Endothelial cell of umbilical vein (primary cell): ENCODE results near the gene TIMM8A. TPM values are rescaled to one million over a fixed set of nuclear protein-coding genes. Genes with fewer than 3 reads are reported as not detected.

Experiments
- Bru-seq: library from RNA; stranded (reverse); fragments of 400-500 nt; gene quantifications from one replicate; lab custom pipeline; 2021; lab: Mats Ljungman, UMichigan
- BruChase-seq, 2 experiments: library from RNA; stranded (reverse); fragments of 400-500 nt; gene quantifications; one replicate each; lab custom pipeline; 2021; lab: Mats Ljungman, UMichigan
- BruUV-seq: library from RNA; stranded (reverse); fragments of 400-500 nt; replicated peaks from 2 replicates; lab custom pipeline; 2021; lab: Mats Ljungman, UMichigan
- CTCF ChIA-PET: fragments of 300-600, 350-600 bp; sonication (Branson Sonifier 250); formaldehyde crosslinking; loops from one replicate; lab custom pipeline; 2021; ENCODE audit warnings: antibody characterized with exemption, inconsistent platforms; lab: Charles Lee
- POLR2A ChIA-PET: fragments of 300-600, 350-600 bp; sonication (Branson Sonifier 250); formaldehyde crosslinking; loops from one replicate; lab custom pipeline; 2021; ENCODE audit warnings: antibody characterized with exemption, inconsistent platforms; lab: Charles Lee
- DNase-seq: peaks from one replicate; pipeline ENCODE4 v3.0.0-alpha.2; 2011; ENCODE audit warnings: low read depth, low spot score
- FAIRE-seq: peaks from 2 replicates; lab custom pipeline; 2011; peaks lifted over from hg19 to GRCh38; lab: Jason Lieb, UNC
- H2AFZ ChIP-seq: 2 replicates; pipeline ENCODE4 v1.6.0; 2012; ENCODE audit warnings: low read depth, low read length, control low read depth, inconsistent platforms
- H3K27ac ChIP-seq: 2 replicates; pipeline ENCODE4 v1.5.1; 2011; ENCODE audit warnings: low read depth, mild to moderate bottlenecking, control low read depth, low read length, moderate library complexity; ENCODE audit not compliant: insufficient read depth
- H3K27me3 ChIP-seq, 2 experiments: 2 replicates each; pipeline versions ENCODE4 v1.6.0 to v1.6.1; 2011; ENCODE audit warnings: low read length in 2 of 2, mixed read lengths in 1 of 2; ENCODE audit not compliant: control insufficient read depth in 2 of 2, insufficient read depth in 2 of 2
- H3K36me3 ChIP-seq, 2 experiments: 2 replicates in 1 of 2; 3 replicates in 1 of 2; pipeline ENCODE4 v1.5.1; 2011; ENCODE audit warnings: low read length in 2 of 2, mild to moderate bottlenecking in 1 of 2, moderate library complexity in 1 of 2; ENCODE audit not compliant: control insufficient read depth in 2 of 2, insufficient read depth in 2 of 2; ENCODE audit errors: extremely low read depth in 1 of 2
- H3K4me1 ChIP-seq: 3 replicates; pipeline ENCODE4 v1.5.1; 2011; ENCODE audit warnings: mild to moderate bottlenecking, low read length; ENCODE audit not compliant: control insufficient read depth, insufficient read depth; ENCODE audit errors: extremely low read depth
- H3K4me2 ChIP-seq: 2 replicates; pipeline ENCODE4 v1.6.1; 2011; ENCODE audit warnings: low read length, control low read depth, mixed read lengths; ENCODE audit not compliant: insufficient read depth
- H3K4me3 ChIP-seq, 3 experiments: fragments of 200-600 bp in 1 of 3; sonication (generic), shearing (Covaris generic) in 1 of 3; replicated peaks in 1 of 3; 2 replicates each; pipeline ENCODE4 v1.5.1; 2011 to 2016; ENCODE audit warnings: control low read depth in 3 of 3, low read length in 3 of 3, mild to moderate bottlenecking in 2 of 3, inconsistent platforms in 1 of 3, low read depth in 1 of 3, moderate library complexity in 1 of 3; ENCODE audit not compliant: insufficient read depth in 1 of 3
- H3K79me2 ChIP-seq: 2 replicates; pipeline ENCODE4 v1.6.0; 2012; ENCODE audit warnings: low read length, inconsistent platforms; ENCODE audit not compliant: control insufficient read depth, insufficient read depth
- H3K9ac ChIP-seq: replicated peaks from 2 replicates; pipeline ENCODE3; 2011; ENCODE audit warnings: low read length, control low read depth; ENCODE audit not compliant: insufficient read depth; ENCODE audit errors: extremely low read depth
- H3K9me1 ChIP-seq: replicated peaks from 3 replicates; pipeline ENCODE4 v1.6.0; 2011; ENCODE audit warnings: mild to moderate bottlenecking, low read length; ENCODE audit not compliant: control insufficient read depth, insufficient read depth; ENCODE audit errors: extremely low read depth
- H3K9me3 ChIP-seq: replicated peaks from 2 replicates; pipeline ENCODE4 v1.5.1; 2012; ENCODE audit warnings: low read length, inconsistent platforms; ENCODE audit not compliant: control insufficient read depth, insufficient read depth
- H4K20me1 ChIP-seq: replicated peaks from 2 replicates; pipeline ENCODE3; 2011; ENCODE audit warnings: mild to moderate bottlenecking, low read length; ENCODE audit not compliant: control insufficient read depth, insufficient read depth; ENCODE audit errors: extremely low read depth
- CTCF ChIP-seq, 2 donors: IDR thresholded peaks; 1 replicate in 1 of 2; 2 replicates in 1 of 2; pipeline ENCODE4 v1.5.1; 2011; ENCODE audit warnings: low read length in 2 of 2, mild to moderate bottlenecking in 2 of 2, moderate library complexity in 2 of 2, control low read depth in 1 of 2, inconsistent platforms in 1 of 2, low read depth in 1 of 2; ENCODE audit not compliant: insufficient read depth in 1 of 2; ENCODE audit errors: extremely low read depth in 1 of 2
- MAX ChIP-seq: IDR thresholded peaks from 2 replicates; pipeline ENCODE4 v1.6.1; 2011; ENCODE audit not compliant: insufficient read depth, insufficient read length
- MYC ChIP-seq: IDR thresholded peaks from one replicate; pipeline ENCODE4 v1.6.1; 2011; ENCODE audit warnings: mild to moderate bottlenecking, low read depth, low read length
- POLR2A ChIP-seq: IDR thresholded peaks from 2 replicates; pipeline ENCODE4 v1.6.1; 2012; ENCODE audit warnings: low read depth, mild to moderate bottlenecking, control low read depth, low read length
- POLR2AphosphoS5 ChIP-seq: IDR thresholded peaks from 2 replicates; pipeline ENCODE4 v1.6.1; 2012; ENCODE audit warnings: low read depth, mild to moderate bottlenecking, control low read depth, low read length, moderate library complexity; ENCODE audit not compliant: insufficient read depth
- dilution Hi-C: fragments of 300-500 bp; cut with MboI; formaldehyde crosslinking; loops from one replicate; pipeline ENCODE4 v1.15.0; 2019; ENCODE audit warnings: low sequenced_read_pairs; ENCODE audit not compliant: extremely low pct_ligation_motif_present
- intact Hi-C: fragments of 100-400 bp; cut with micrococcal nuclease; formaldehyde crosslinking; loops from one replicate; pipeline ENCODE4 v1.10.0; 2022
- long read RNA-seq: library from polyadenylated mRNA; stranded (forward); transcript quantifications from one replicate; pipeline ENCODE4 v2.0.0, GENCODE V29; 2021
- polyA minus RNA-seq, 3 experiments: library from RNA; depleted of rRNA, polyadenylated mRNA; stranded (reverse); fragments of >200 nt; gene quantifications; 1 replicate in 1 of 3; 2 replicates in 2 of 3; pipeline ENCODE4 v1.2.3, GENCODE V29; 2011
- polyA plus RNA-seq, 4 experiments: library from polyadenylated mRNA; depleted of rRNA in 3 of 4; stranded (reverse) in 3 of 4; unstranded in 1 of 4; fragments of >200 nt; gene quantifications; 2 replicates each; pipeline versions ENCODE4 v1.2.1 to v1.2.3, GENCODE V29; 2011 to 2012; ENCODE audit warnings: missing spikeins in 1 of 4
- total RNA-seq: library from RNA; stranded (reverse); gene quantifications from 2 replicates; pipeline ENCODE4 v1.2.3, GENCODE V29; 2021

TIMM8A gene, protein sequence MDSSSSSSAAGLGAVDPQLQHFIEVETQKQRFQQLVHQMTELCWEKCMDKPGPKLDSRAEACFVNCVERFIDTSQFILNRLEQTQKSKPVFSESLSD
- total RNA-seq (15.2 and 17.5 TPM in 2 replicates), polyA plus RNA-seq (10.9 and 11.3 TPM in 2 replicates), polyA minus RNA-seq (7.3 and 13.5 TPM in 2 replicates), Bru-seq, nascent RNA (percentile 82 among the genes with signal in this experiment), BruChase-seq, experiment 1, labeled RNA remaining after a 6-hour chase (percentile 85 among the genes with signal in this experiment), BruChase-seq, experiment 2, labeled RNA remaining after a 2-hour chase (percentile 87 among the genes with signal in this experiment)
- 11.3 and 12.9 TPM in 2 replicates for polyA plus RNA-seq (2011; cell fraction: cytosol; rRNA removed)
- 4.6 and 5.2 TPM in 2 replicates for polyA plus RNA-seq (2011; cell fraction: nucleus; rRNA removed)
- 14.4 and 20.5 TPM in 2 replicates for polyA plus RNA-seq (2012)
- polyA minus RNA-seq (2011; cell fraction: cytosol; rRNA and poly(A)+ RNA removed) = 16.9 TPM
- 2.9 and 3.8 TPM in 2 replicates for polyA minus RNA-seq (2011; cell fraction: nucleus; rRNA and poly(A)+ RNA removed)
- long read RNA-seq, transcript TIMM8A-205 (2 exons, 1,194 nt) = major isoform, 38 of 44 reads
- long read RNA-seq, partial matches to known transcripts = 2 of 44 reads
- long read RNA-seq, other reads (novel, unspliced or antisense) = 3 of 44 reads

DNA sequence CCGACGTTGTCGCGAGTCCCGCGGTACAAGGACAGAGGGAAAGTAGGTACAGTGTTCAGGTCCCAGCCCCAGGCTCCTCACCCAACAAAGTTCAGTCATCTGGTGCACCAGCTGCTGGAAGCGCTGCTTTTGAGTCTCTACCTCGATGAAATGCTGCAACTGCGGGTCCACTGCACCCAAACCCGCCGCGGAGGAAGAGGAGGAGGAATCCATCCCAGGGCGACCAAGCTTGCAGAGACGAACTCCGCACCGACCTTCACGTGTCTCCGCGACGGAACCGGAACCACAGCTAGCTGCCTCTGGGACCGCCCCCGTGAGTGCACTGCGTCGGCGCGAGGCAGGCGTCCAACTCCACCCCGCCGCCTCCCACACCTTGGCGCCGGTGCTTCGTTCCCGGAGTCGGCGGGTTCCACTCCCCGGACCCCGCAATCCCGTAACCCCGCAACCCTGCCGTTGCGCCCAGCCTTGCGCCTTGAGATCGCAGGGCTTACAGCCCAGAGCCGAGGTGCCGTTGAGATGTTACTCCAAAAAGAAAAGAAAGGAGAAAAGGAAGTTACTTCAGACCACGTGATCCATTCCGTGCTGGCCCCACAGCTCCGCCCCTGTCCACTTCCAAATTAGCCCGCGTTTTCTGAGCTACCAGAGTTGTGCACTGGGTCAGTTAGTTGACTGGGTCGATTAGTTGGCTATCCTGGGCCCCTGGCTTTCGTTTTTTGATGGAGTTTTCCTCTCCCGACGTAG is at the start of gene TIMM8A:
TSS of gene TIMM8A (minus strand) at position 291 of the 741 bp plus-strand sequence. CDS start at position 213, 78 bp downstream.
- Histone ChIP-seq H3K4me1 (no peaks in the 10 kb centered on the region), H2AFZ (peak within 1 kb of the TSS; percentile 77), H3K27ac (peak within 1 kb of the TSS; percentile 84), H3K36me3 (no peaks in the 10 kb centered on the region), H4K20me1 (no peaks in the 10 kb centered on the region), H3K9me1 (no peaks in the 10 kb centered on the region), H3K4me3 (peak within 1 kb of the TSS; percentile 78 to 87 (median 85)), H3K4me2 (peak within 1 kb of the TSS; percentile 85), H3K9me3 (no peaks in the 10 kb centered on the region), H3K9ac (peak within 1 kb of the TSS; percentile 89), H3K79me2 (peaks cover 31% of the 10 kb centered on the region), H3K27me3 (no peaks in the 10 kb centered on the region)
- dilution Hi-C loops (no loop called here), intact Hi-C loops (loop anchor here (2.0 to 5.0 kb wide), 2 partner anchors 42 to 526 kb away; partner anchors contain the start of genes CSTF2 and RPL36A)
- ChIA-PET POLR2A (interaction anchor here (1.8 kb wide), 1 partner anchor 42 kb away, joined by 14 read pairs; the partner anchor contains the start of gene RPL36A), CTCF (interaction anchor here (0.6 to 1.5 kb wide), 2 partner anchors 9 to 42 kb away, joined by 4 to 6 read pairs; partner anchors contain the start of gene RPL36A)
- BruUV-seq = TSS peak; percentile 92
- peak; percentile 95 for FAIRE-seq
- TF ChIP-seq CTCF (IDR thresholded peaks at IDR 0.05; ENCODE audit: extremely low read depth in 1 of 2, insufficient read depth in 1 of 2, low read depth in 1 of 2, low read length in 2 of 2) (no peak), POLR2AphosphoS5 (peak; percentile 80), POLR2A (peak; percentile 49), MYC (peak; percentile 71), MAX (peak; percentile 55)
- DNase-seq = peak; percentile 74
